GM20431 (cell line): ENCODE measurements around the gene PDGFD.

Experiments used
- in situ Hi-C: fragments of 300-500 bp; cut with MseI, MboI; formaldehyde crosslinking; loops from one replicate; pipeline ENCODE4 v1.15.0; 2020; ENCODE audit warnings: low sequenced_read_pairs; ENCODE audit not compliant: unreplicated experiment

The PDGFD gene

GRCh38 chr11:103903621-103904323 lies 260.2 kb downstream of the PDGFD start:
- in situ Hi-C loops = no loop called here

- in situ Hi-C loops = no loop called here
Observed at GRCh38 chr11:103902994-103903393, 261.0 kb downstream of the PDGFD start.

DNA sequence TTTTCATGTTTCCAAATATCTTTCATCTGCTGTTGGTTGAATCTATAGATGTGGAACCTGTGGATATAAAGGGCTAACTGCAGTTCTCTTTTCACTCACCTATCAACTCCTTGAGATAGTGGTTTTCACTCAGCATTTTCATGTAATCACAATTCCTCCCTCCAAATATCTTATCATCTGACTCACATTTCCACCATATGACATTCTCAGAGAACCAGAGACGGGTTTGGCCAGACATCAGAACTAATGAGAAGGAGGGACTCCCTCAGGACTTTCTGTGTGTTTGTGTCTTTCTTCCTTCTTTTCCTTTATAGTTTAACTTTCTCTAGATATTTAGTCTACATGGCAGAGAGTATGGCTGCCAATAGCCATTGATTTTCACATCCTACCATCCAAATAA lies 262.3 kb downstream of the PDGFD start:
- in situ Hi-C loops = no loop called here

DNA sequence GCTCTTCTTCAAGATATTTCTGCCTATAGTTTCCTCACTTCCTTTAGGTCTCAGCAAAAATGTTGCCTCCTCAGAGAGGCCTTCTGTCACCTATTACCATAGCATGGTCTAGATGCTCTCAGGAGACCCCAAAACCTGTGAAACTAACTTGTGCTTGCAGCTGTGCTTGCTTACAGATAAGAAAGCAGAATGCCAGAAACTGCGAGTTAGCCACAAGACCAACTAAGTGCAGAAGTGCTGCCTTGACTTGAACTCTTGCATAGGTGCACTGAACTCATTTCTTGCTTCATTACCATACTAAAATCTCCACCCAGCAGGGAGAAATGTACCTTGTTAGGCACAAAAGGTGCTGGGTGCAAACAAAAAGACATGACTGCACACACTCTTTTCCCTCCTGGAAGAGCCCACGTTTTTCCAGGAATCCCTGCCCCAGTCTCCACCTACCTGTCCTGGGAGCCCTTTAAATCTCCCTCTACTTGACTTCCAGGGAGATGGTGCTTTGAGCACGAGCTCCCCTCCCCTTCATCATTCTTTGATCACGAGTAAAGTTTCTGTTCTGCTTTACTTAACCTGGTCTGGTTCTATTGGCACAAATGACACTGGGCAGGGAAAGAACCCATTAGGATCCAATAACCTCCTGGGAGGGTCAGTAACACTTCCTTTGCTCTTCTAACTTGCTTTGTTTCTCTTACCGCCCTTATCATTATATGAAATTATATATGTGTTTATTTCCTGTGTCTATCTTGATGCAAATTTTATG lies 265.2 kb downstream of the PDGFD start:
- in situ Hi-C loops = no loop called here

- in situ Hi-C loops = no loop called here
Observed at GRCh38 chr11:103898065-103898464, 265.9 kb downstream of the PDGFD start.

GRCh38 chr11:103897160-103897936 lies 266.6 kb downstream of the PDGFD start:
- in situ Hi-C loops = no loop called here

- in situ Hi-C loops = no loop called here
Observed at GRCh38 chr11:103895106-103895505, 268.8 kb downstream of the PDGFD start.

- in situ Hi-C loops = no loop called here
Observed at GRCh38 chr11:103894673-103895072, 269.3 kb downstream of the PDGFD start.

- in situ Hi-C loops = no loop called here
Observed at GRCh38 chr11:103894034-103894433, 269.9 kb downstream of the PDGFD start.

DNA sequence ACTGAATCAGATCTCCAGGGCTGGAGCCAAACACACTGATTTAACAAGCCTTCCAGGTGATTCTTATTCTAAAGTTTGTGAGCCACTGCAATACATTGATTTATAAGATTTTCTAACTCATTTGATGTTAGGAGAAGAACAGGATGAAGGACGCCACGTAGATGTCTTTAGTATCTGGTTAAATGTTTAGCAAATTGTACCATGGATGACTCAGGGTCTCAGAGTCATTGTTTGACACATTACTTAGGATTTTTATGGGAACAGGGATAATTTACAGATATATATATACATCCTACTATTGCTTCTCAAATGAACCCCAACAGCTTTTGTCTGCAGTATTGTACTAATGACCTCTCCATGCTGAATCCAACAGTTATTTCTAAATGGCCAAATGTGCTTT lies 270.6 kb downstream of the PDGFD start:
- in situ Hi-C loops = no loop called here

DNA sequence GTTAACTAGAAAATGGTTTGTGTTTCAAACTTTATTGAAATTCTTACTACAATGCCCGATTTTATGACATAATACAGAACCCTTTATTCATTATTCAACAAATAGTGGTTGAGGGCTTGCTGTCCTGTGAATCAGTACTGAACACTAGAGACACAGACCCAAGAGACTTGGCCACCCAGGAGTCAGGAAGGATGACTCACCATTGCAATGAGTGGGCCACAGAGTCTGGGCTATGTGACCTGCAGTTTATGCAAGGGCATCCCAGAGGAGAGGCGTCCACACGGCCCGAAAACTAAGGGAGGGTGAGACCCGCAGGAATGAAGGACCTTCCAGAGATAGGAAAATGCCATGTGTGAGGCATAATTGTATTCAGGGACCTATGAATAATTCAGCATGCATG lies 271.3 kb downstream of the PDGFD start:
- in situ Hi-C loops = no loop called here

GRCh38 chr11:103890654-103891053 lies 273.3 kb downstream of the PDGFD start:
- in situ Hi-C loops = no loop called here

DNA sequence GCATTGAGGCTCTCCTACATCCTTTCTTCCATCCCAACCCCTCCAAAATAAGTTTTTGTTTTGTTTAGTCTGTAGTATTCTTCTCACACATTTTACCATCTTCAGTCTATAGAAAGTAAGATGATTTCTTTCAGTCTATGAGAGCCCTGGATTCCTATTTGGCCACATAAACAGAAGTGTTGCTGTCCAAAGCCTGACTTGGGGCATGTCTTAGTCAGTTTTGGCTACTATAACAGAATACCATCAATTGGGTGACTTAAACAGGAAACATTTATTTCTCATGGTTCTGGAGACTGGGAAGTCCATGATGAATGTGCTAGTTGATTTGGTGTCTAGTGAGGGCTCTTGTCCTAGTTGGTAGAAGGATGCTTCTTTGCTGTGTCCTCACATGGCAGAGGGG lies 274.3 kb downstream of the PDGFD start:
- in situ Hi-C loops = no loop called here

DNA sequence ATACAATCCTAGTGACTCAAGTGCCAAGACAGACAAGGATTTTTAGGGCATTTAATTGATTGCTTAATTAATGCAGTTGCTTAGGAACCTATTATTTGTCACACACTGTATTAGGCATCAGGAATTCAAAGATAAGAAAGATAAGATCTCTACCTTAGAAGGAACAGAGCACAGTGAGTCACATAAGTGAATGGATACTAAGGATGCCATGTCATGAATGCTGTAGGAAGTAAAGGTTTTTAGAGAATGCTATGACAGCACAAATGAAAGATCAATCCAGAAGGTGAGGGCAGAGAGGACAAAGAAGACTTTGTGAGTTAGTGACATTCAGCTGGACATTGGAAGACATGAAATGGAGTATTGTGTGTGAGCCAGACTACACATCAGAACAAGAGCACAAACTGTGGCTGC lies 275.4 kb downstream of the PDGFD start:
- in situ Hi-C loops = no loop called here

GRCh38 chr11:103887001-103887658 lies 276.8 kb downstream of the PDGFD start:
- in situ Hi-C loops = no loop called here

DNA sequence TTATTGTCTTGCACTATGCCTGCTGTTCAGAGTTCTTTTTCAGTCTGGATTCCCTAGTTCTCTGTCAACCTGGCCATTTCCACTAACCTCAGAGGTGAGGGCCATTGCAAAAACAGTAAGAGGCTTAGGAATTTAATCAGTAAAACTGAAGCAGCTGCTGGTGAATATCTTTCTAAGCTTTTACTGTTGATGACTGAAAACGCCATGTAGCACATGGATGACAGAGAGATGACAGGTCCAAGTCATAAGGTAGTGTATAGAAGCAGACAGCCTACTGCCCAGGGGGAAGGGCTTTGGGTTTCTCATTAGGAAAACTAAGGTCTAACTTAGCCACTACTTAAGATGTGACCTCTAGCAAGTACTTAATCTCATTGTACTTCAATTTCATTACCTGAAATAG lies 280.1 kb downstream of the PDGFD start:
- in situ Hi-C loops = no loop called here

- in situ Hi-C loops = no loop called here
Observed at GRCh38 chr11:103883291-103883690, 280.7 kb downstream of the PDGFD start.

- in situ Hi-C loops = no loop called here
Observed at GRCh38 chr11:103881584-103881983, 282.4 kb downstream of the PDGFD start.

DNA sequence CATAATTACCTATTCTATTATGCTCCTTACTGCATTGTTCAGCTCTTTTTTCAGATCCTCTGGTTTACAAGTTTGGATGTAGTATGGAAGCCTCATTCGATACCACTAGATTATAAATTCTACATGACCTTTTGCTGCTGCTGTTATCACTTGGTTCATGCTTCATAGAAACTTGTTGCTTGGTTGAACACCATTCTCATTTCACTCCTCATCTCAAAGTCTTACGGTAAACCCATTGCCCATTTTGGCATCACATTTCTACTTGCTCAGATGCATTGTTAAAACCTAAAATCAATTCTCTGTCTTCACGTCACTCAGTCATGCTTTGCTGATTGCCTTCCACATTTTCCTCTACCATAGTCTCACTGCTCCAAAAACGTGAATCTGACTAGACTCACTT lies 283.0 kb downstream of the PDGFD start:
- in situ Hi-C loops = no loop called here

DNA sequence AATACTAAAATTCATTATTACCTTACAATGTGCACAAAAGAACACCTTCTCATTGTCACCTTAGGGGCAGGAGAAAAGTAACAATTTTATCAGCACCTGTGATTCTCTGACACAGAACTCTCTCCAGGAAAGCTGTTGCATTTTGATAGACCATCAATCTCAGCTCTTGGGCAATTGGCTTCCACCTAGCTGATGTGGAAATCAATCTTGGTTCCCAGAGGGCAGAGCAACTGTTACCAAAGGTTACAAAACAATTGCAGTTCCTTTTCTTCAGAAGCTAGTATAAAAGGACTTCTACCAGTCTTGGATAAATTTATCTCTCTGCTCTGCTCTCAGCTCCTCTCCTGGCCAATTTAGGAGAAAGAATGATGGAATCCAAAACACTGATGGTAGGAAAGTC lies 285.3 kb downstream of the PDGFD start:
- in situ Hi-C loops = no loop called here
